ENCODE data around the gene LENEP.

The LENEP gene

DNA sequence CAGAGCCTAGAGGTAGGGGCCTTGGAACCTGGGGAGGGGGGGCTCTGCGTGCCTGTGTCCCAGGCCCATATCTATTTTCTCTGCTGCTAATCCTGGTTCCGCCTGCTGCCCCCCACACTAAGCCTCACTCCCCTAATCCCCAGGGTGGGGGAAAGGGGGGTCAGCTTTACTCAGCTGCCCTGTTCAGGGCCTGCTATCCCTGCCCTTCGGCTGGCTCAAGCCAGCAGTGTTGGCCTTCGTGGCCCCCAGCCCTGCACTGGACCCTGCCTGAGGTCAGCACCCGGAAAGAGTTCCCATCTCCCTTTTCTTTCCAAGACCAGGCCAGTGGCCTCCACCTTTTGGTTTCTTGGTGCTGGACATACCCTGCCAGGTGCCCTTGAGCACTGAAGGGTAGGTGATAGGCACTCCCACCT, 17.6 kb downstream of the LENEP start:
- in situ Hi-C loops (cut with HindIII; ENCODE audit: low sequenced_read_pairs), result no loop called here
- DNase-seq (ENCODE audit: low read depth, low spot score), result no peak
- H3K4me3 ChIP-seq (ENCODE audit: low read depth, low read length), result no peak overlapping the region
- no peak for TF ChIP-seq CTCF (IDR thresholded peaks at IDR 0.05; ENCODE audit: low read depth, low read length)

DNA sequence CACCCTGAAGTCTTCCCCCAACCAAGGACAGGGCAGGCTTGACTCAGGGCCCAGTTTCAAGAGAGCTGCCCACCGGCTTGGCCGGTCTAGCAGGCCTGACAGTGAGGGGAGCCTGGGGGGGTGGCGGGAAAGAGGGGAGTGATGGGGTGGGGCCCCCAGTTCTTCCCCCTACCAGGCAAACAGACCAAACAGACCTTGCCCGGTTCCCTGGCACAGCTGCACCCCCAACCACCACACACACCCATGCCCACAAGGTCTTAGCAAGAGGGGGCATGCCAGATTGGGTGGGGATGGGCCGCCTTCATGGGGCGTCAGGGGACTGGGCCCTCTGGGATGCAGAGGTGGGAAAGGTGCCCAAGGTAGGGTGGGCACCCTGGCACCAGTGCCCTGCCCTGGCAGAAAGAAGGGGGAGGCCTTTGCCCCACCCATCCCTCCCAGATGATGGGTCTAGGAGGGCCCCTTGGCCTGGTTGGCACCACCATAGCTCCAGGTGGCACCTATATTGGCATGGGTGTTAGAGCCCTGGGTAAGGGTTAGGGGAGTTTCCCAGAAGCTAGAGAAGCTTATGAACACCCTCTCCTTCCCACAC, 18.1 kb downstream of the LENEP start:
- TF ChIP-seq CTCF (IDR thresholded peaks at IDR 0.05; ENCODE audit: low read depth, low read length), result no peak
- in situ Hi-C loops (cut with HindIII; ENCODE audit: low sequenced_read_pairs), result no loop called here
- no peak overlapping the region for H3K4me3 ChIP-seq (ENCODE audit: low read depth, low read length)
- DNase-seq (ENCODE audit: low read depth, low spot score), result no peak

DNA sequence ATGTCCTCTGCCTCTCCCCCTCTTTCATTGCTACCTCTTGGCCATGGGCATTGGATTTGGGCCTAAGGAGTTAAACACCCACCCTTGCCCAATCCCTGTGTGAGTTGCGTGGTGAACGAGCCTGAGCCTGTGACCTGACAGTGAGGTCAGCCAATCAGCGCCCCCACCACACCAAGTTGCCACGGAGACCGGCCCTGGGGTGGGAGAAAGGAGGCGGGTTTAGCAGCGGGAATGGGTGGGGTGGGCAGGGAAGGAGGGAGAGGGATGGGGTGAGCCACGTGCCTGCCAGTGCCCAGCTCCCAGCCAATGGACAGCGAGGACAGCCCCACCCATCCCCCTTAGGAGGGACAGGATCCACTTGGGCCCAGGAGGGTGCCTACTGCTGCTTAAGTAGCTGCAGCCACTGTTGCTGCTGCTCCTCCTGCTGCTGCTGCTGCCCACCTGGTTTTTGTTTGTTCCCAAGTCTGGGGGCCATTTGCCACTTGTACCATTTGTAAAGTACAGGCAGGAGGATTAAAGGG, 18.7 kb downstream of the LENEP start:
- in situ Hi-C loops (cut with HindIII; ENCODE audit: low sequenced_read_pairs), result no loop called here
- no peak for TF ChIP-seq CTCF (IDR thresholded peaks at IDR 0.05; ENCODE audit: low read depth, low read length)
- no peak overlapping the region for H3K4me3 ChIP-seq (ENCODE audit: low read depth, low read length)
- peak; percentile 24 for DNase-seq (ENCODE audit: low read depth, low spot score)

DNA sequence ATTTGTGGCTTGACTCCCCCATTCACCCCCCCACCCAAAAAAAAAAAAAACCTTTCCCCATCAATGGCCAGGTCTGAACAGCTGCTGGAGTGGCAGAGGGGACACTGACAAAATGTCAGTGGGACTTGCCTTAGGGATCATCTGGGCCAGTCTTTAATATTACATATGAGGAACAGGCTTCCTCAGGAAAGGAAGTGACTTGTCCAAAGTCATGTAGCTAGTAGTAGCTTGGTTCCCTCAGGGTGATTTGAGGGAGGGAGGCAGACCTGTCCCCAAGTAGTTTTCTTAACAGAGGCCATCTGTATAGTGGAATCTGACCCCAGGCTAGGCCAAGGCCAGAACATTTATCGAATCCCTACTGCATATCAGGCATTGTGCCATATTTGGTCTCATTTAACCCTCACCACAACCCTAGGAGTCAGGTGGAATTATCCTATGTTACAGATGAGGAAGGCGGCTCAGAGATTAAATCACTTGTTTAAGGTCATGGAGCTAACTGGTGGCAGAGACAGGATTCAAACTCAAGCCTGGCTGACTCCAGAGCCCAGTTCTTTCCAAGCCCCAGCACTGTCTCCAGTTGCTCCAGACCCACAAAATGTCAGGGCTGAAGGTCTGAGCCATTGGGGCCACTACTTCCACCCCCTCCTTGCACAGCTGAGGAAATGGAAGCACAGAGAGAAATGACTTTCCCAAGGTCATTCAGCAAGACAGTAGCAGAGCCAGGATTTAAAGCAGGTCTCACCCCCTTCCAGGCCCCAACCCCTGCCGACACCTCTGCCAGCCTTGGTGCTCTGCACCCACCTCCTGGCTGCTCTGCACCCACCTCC, 19.6 kb downstream of the LENEP start:
- in situ Hi-C loops (cut with HindIII; ENCODE audit: low sequenced_read_pairs), result no loop called here
- no peak overlapping the region for H3K4me3 ChIP-seq (ENCODE audit: low read depth, low read length)

DNA sequence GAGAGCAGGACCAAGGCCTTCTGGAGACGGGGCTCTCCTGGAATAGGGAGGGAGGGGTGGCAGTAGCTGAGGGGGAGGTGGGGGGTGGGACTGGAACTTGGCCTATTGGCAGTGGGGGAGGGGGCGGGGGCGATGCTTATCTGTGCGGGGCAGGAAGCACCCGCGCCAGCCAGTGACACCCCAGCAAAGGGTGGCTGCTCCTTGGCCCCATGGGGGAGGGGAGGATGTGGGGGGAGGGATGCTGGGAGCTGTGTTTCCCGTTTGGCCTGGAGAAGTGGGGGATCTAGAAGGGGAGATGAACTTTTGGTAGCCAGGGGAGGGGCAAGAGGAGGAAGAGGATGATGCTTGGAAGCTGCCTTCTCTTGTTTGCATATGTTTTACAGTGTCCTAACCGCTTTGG, 20.2 kb downstream of the LENEP start:
- no peak for TF ChIP-seq CTCF (IDR thresholded peaks at IDR 0.05; ENCODE audit: low read depth, low read length)
- H3K4me3 ChIP-seq (ENCODE audit: low read depth, low read length), result no peak overlapping the region
- no peak for DNase-seq (ENCODE audit: low read depth, low spot score)
- in situ Hi-C loops (cut with HindIII; ENCODE audit: low sequenced_read_pairs), result no loop called here

More for the DNA sequence above, 19.6 kb downstream of the LENEP start:
- no peak for TF ChIP-seq CTCF (IDR thresholded peaks at IDR 0.05; ENCODE audit: low read depth, low read length)
- DNase-seq (ENCODE audit: low read depth, low spot score), result no peak

DNA sequence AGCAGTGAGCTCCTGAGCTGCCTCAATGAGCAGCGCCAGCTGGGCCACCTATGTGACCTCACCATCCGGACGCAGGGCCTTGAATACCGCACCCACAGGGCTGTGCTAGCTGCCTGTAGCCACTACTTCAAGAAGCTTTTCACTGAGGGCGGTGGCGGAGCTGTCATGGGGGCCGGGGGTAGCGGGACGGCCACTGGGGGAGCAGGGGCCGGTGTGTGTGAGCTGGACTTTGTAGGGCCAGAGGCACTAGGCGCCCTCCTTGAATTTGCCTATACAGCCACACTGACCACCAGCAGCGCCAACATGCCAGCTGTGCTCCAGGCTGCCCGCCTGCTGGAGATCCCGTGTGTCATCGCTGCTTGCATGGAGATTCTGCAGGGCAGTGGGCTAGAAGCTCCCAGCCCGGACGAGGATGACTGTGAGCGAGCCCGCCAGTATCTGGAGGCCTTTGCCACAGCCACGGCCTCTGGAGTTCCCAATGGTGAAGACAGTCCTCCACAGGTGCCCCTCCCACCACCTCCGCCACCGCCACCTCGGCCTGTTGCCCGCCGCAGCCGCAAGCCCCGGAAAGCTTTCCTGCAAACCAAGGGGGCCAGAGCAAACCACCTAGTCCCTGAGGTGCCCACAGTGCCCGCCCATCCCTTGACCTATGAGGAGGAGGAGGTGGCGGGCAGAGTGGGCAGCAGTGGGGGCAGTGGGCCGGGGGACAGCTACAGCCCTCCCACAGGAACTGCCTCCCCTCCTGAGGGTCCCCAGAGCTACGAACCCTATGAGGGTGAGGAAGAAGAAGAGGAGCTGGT, 21.5 kb downstream of the LENEP start:
- in situ Hi-C loops (cut with HindIII; ENCODE audit: low sequenced_read_pairs), result no loop called here
- no peak overlapping the region for H3K4me3 ChIP-seq (ENCODE audit: low read depth, low read length)
- TF ChIP-seq CTCF (IDR thresholded peaks at IDR 0.05; ENCODE audit: low read depth, low read length), result no peak
- DNase-seq (ENCODE audit: low read depth, low spot score), result no peak

Data from astrocyte of the spinal cord (primary cell).